Putamen (tissue), 1 donor: ENCODE measurements around the gene PTPN14.

Source experiments
- DNase-seq: peaks from one replicate; pipeline ENCODE4 v3.0.0-alpha.2; 2016; ENCODE audit warnings: low spot score

Gene PTPN14

DNA sequence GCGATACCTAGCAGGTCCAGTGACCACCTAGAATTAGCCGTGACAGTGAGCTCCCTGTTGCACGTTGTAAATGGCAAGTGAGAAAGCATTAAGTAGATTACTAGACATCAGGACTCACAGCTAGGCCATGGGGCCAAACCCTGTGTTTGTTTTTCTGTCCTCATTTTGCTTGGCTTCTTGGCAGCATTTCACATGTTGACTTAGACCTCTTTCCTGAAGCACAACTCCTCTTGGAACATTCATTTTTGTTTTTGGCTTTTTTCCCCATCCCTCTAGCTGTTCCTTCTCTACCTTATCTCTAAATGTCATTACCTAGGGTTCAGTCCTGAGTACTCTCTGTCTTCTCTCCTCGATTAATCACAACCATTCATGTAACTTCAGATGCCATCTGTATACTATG, 16.9 kb upstream of the PTPN14 start:
- DNase-seq, result no peak

DNA sequence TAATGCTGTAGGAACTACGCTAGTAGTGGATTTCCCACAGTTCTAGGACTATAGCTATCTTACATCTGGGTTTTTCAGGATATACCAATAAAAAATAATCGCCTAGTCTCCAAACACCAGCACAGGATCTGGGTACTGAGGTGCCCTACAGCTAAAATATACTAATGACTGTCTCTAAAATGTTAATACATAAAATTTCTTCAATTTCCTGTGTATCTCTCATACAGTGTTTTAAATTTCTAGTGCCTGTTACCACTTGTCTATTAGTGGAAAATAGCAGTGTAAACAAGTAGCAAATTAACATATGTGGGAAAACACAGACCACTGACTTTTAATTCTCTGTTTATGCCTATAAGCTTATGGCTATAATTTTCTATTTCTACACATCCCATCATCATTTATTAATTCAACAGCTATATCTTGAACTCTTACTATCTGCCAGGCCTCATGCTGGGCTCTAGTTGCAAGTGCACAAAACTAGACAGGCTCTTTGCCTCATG, 16.1 kb upstream of the PTPN14 start:
- no peak for DNase-seq

DNA sequence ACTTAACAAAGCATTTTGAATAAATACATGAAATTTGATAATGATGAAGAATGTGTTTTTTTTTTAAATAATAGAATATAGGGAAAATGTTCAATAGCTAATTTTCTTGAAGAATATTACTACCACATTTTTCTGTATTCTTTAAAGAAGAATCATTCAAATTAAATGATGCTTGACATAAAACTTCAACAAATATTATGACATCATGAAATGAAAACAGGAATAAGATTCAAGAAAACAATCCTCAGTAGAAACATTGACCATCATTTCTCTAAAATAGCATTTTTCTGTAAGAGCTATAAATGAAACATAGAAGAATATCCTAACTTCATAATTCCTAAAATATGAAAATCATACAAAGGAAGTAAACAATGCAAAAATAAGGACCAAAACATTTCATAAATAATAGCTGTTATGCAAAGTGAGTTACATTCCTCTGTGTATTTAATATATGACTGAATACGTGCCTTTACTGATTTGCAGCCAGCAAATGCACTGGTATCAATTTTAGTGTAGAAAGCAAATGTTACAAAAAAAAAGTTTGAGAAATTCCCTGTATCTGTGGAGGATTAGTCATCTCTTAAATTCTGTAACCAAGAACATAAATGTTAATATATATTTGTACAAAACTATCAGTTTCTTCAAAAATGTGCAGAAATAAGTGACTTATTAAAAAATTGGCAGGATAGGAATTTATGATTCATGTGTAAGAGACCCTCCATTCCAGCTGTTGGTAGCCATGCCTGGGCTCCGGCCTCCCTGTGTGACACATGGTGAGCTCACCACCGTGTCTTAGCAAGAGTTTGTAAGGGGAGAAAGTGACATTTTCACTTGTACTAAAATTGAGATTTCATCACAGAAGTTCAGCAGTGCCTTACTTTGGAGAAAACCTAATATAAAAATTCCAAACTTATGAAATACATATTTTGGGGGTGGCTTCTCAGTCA, 15.0 kb upstream of the PTPN14 start:
- no peak for DNase-seq

DNA sequence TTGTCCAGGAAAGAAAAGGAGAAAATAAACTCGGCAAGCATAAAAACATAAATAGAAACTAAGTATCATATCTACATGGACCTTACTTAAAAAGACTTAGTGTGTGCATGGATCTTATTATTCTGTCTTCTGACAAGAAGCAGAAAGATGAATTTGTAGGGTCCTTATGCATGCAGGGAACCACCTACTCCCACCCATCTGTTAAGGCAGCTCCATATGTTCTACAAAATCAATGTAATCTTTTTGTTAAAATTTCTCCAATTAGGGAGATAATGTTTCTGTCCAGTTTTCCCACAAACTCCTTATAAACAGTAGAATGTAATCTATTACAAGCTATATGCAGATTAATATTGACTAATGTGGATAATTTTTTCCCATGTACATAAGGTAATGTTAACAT, 13.9 kb upstream of the PTPN14 start:
- DNase-seq, result no peak

DNA sequence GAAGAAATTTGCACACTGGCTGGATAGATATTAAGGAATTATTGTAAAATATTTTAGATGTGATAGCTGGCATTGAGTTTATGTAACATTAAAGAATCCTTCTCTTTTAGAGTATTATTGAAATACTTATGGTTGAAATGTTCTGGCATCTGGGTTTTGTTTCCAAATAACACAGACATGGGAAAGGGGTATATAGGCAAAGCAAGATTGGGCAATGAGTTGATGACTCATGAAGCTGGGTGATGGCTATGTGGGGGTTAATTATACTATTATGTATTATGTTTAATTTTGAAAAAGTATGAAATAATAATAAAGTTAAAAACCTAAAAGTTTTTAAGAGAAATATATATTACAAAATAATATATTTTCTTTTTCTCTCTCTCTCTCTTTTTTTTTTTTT, 12.5 kb upstream of the PTPN14 start:
- no peak for DNase-seq

DNA sequence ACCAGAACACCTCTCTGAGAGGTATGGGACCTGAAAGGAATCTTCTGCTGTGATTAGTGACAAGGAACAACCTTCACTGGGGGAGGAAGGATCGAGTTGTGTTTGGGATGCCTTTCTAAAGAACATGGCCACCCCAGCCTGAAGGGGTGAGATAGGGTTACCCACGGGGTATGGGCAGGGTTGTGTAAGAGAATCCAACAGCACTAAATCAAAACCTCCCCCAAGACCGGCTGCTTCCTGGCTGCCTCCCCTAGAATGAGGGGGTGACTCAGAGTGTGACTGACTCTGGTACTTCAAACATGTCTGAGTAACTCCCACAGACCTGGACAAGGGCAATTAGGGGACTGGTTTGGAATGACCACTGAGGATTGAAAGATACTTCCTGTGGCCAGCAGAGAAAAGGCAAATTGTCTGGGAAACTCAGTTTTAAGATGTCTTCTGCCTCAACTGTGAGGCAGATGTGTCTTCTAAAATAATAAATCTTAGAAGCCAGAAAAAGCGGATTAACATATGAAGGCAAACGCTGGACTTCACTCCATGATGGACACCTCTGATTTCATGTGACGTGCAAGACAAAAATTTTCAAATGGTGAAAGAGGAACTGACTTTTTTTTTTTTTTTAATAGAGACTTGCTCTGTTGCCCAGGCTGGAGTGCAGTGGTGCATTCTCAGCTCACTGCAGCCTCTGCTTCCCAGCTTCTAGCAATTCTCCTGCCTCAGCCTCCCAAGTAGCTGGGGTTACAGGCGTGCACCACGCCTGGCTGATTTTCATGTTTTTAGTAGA, 6.7 kb upstream of the PTPN14 start:
- no peak for DNase-seq

DNA sequence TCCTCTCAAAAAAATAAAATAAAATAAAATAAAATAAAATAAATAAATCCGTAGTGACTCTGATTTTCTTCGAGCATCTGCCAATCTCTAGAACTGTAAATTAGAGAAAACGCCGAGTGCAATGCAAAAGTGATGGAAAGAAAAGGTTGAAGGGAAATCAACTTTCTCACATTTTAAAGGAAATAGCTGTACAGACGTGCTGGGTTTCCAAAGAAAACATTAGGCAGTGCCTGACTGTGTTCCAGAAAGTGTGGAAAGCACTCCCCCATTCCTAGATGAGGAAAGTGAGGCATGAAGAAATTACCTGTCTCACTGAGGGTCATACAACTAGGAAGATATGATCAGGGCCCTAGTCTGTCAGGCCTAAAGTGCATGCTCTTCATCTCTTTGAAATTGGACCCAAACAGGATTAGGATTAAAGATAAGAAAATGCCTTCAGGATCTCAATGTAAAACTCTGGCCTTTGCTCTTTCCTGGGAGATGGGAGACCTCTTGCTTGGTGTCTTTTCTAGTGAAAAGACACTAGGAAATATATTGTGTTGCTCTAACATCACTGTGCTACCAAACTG, 1.8 kb upstream of the PTPN14 start:
- DNase-seq, result no peak

DNA sequence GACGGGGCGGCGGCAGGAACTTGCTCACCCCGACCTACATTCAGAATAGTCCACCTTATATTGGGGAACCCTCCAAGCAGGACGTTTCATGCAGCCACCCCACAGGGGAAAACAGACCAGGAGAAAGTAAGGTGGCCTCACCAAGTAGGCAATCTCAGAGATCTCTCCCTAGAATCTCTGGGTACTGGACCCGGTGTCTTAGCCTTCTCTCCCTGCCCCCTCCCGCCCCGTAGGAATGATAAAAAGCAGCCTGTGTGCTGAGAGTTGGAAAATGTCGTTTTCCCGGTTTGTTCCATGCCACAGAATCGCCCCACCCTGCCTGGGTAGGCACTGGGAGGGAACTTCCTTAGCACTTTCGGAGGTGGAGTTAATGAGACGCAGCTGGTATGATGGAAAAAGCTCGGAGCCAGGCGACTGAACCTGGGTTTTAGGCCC, 789 bp upstream of the PTPN14 start:
- DNase-seq, result peak; percentile 14

DNA sequence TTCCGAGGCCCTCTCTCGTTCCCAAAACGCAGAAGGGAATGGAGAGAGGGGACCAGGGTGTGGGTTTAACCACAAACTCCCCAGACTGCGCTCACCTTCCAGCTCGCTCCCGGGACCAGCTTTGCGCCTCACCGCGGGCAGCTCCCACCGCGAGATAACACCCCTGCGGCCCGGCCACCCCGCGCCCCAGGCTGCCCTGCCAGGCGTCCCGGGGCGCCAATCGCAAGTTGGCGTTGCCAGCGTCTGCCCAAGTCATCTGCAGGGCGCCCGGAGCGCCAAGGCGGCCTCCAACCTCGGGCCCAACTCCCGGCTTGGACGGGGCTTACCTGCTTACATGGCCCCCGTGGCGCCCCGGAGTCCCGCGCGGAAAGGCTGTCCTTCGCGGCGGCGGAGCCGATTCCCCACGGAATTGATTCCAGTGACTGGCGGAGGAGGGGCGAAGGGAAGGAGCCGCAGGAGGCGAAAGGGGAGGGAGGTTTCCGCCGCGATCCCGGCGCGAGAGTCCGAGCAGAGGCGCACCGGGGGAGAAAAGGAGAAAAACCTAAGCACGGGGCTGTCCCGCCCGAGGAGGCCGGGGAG, 456 bp downstream of the PTPN14 start:
- no peak for DNase-seq

DNA sequence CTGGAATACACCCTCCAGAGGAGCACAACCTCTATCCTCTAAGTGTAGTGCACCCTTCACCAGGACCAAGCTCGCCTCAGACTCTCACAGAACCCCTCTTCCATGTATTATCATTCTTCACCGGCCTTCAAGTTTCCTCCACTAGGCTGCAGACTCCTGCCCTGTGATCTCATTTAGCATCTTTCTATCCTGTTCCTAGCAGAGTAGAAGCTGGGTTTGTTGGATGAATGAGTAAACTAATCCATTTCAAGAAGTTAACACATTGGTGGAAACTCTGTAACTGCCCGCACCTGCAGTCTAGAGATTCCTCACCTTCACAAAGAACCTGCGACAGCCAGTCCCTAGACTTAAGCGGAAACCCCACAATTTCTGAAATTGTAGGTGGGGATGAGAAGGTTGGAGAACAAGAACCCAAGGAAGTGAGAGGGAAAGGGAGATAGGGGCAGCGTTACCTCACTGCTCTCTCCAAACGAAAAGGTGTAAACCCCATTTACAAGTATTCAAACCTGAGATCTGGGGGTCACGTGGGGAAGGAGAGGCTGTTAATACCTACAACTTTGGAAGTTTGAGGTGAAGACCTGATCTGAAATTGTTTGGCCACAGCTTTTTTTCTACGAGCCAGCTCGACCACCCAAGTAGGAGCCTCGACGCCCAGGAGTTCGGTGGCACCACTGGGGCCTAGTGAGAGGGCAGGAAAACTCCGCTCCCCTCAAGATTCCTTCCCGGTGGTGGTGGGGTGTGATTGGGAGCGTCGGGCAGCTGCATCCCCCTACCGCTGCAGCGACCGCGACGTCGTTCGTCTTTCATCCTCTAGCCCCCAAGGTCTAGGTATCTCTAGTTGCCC, 1.2 kb downstream of the PTPN14 start:
- no peak for DNase-seq

DNA sequence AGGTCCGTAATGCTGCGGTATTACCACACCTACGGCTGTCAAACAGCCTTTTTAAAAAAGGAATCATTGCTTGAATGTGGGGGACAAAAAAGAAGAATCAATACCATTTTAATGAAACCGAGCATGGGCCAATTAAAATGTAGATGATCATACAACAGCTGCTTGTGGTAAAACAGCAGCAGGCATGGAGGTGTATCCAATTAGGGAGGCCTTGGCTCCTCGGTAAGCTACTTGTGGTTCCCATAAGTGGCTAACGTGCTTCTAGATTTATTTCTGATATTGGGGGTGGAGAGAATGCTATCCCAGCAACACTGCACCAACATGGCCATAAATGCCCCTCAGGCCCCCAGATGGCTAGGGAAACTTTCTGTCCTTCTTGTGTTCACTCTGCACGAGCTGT, 1.8 kb downstream of the PTPN14 start:
- no peak for DNase-seq

DNA sequence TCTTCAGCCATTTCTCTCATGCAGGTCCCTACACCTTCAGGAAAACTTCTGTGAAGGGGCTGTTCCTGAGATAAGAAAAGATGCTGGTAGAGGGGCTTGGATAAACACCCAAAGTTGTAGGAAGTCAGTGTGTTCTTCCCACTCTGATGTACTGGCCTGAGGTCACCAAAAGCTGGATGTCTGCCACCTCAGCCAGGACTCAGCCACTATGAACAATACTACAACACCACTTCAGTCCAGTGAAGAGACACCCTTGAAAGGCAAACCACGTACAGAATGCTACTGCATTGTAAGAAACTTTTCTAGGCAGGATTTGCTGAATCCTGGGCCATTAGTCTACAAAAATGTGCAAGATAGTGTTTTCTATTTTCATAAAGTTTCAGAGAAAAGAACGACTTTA, 2.4 kb downstream of the PTPN14 start:
- no peak for DNase-seq

DNA sequence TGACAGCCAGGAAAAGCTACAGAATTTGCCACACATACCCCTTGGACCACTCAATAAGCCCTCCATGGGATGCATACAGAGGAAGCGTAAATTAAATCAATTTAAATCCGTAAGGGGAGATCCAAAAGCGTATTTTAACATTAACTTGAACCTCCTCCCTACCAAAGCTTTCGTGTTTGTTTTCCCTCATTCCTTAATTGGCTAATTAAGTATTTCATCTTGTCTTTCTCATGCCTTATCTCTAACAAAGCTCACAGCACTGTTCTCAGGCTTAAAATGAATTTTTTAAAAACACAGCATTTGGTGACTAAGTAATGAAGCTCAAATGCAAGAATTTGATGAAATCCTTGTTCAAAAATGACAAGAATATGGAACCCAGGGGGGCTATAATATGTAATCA, 3.1 kb downstream of the PTPN14 start:
- DNase-seq, result no peak

DNA sequence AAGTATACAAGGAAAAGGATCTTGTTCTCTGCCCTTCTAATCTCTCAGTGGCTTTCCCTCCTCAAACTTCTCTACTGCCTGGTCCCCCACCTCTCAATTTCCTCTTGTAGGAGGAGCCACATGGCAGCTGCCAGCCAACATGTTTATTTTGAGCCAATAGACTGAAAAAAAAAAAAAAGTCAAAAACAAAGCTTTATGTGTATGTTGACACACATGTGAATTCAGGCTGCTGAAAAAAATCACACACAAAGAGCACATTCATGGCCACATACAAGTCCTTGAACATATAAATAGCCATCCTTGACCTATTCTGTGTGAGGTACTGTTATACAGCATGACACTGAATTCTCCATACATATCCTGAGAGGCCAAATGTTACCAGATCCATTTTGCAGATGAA, 3.7 kb downstream of the PTPN14 start:
- no peak for DNase-seq

DNA sequence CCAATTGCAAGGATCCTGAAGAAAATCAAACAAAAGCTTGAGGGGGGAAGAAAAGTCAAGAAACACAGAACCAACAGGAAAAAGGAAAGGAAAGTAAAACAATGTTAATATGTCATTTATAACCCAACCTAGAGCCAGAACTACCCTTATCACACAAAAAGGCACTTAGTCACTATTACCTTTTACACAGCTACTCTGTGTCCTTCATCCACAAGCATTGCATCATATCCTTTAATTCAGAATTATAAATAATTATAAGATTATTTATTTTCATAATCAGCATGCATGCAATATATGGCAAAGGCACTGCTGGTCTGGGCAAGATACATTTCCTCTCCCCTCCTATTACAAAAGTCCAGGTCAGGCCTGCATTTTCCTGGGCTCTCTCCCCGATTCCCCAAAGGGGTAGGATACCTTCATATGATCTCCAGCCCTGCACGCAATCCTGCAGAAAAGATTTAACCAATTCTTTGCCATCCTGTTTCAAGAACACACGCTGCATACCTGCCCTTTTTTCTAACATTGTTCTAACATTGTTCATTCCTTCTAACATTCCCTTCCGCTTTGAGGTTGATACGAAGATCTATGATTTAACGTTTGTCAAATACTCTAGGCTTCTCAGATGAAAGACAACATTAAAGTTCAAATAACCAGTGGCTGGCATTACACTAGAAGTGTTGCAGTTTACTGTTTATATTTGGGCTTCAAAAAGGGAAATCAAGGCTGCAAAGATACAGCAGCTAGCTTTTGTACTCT, 4.3 kb downstream of the PTPN14 start:
- DNase-seq, result no peak

DNA sequence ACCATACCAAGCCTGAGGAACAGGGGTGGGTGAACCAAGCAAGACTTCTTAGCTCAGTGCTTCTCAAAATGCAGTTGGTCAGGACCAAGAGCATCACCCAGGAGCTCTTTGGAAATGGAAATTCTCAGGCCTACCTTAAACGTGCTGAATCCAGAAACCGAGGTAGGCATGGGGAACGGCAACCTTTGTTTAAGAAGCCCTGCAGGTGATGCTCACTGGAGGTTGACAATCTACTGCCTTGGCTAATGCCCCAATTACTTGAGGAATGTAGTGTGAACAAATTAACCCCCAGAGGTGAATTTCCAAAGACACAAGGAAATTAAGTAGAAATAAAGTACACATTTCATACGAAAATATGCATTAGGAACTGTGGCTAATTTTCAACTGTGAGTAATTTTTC, 5.3 kb downstream of the PTPN14 start:
- no peak for DNase-seq

DNA sequence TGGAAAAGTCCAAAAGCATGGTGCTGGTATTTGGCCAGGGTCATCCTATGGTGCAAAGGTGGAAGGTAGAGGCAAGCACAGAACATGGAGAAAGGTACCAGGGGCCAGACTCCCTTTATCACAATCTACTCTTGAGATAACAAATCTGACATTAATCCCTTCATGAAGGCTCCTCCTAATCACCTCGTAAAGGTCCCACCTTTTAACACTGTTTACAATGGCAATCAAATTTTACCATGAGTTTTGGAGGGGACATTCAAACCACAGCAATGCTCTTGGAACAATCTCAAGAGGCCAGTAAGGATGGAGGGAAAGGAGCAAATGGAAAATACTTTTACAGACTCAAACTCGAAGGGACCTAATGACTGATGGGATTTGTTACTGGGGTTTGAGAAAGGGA, 6.1 kb downstream of the PTPN14 start:
- DNase-seq, result no peak

DNA sequence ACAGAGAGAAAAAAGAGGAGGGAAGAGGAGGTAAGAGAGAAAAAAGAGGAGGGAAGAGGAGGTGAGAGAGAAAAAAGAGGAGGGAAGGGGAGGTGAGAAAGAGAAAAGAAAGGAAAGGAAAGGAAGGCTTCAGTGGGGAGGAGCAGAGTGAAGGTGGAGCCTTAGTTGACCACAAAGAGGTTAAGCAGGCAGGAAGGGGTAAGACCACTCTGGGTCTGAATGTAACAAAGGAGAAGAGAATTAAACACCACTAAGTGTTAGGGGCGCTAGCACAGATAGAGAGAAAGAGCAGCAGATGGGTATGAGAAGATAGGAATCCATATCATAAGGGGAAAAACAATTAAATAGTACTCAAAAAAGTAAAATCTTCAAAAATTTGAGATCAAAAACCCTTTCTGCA, 6.6 kb downstream of the PTPN14 start:
- no peak for DNase-seq

DNA sequence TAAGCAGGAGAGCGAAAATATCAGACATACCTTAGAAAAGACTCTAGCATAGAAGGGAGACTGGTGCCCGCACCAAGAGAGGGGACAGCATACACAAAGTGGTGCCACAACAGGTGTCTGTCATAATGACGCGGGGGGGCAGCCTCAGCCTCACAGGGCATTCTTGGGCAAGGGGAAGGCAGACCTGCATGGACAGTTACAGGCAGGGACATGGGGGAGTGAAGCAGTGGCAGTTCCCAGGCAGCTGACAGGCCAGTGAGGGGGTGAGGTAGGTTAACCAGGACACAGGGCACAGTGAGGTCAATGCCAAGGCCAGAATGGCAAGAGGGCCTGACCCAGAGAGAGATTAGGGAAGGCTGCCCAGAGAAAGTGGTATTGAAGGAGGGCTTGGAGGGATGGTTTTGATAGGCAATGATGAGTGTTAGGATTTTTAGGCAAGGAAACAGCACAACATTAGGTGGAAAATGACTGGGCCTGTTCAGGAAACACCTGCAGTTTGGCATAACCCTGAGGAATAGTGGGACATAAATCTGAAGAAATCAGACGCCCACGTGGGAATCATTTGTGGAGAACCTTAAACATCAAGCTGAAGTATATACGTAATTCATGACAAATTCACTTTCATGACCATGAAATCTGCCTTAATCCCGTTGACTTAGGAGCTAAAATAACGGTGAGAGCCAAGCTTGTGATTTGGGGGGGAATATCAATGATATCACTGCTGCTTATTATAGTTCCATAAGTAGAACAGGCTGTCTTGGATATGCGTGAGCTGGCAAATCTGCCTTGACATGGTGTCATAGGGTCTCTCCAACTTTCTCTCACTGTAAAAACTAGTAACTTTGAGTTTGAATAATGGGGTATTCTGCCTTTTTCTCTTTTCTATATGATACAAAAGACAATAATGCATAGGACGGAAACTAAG, 8.9 kb downstream of the PTPN14 start:
- no peak for DNase-seq

DNA sequence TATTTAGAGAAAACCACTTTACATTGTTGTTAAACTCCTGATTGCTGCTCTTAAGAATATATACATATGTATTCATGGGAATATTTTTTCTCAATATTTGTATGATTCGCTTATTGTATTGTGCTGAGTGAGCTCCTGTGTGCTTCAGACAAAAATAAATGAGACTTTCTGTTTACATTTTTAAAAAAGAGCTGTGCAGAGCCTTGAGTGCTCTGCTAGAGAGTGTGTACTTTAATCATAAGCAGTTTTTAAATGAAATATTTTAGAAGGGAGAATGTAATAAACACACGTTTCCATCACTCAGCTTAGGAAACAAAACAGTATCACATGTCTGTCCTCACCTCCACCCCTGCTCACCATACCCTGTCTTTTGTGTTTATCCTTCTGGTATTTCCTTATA, 9.7 kb downstream of the PTPN14 start:
- DNase-seq, result no peak
